Glutamatergic neuron (in vitro differentiated cells): ENCODE results near the gene SEMA4D. TPM values are rescaled to one million over a fixed set of nuclear protein-coding genes. Genes with fewer than 3 reads are reported as not detected.

Source experiments
- DNase-seq: peaks from one replicate; pipeline ENCODE4 v3.0.0; 2022
- H3K27ac Mint-ChIP-seq: one replicate; pipeline ENCODE4 v1.8.0; 2020; ENCODE audit warnings: mild to moderate bottlenecking, mixed read lengths, inconsistent platforms; ENCODE audit not compliant: unreplicated experiment
- H3K27me3 Mint-ChIP-seq: one replicate; pipeline ENCODE4 v1.8.0; 2020; ENCODE audit warnings: mild to moderate bottlenecking, moderate library complexity, mixed read lengths, inconsistent platforms; ENCODE audit not compliant: unreplicated experiment
- H3K36me3 Mint-ChIP-seq: one replicate; pipeline ENCODE4 v1.8.0; 2020; ENCODE audit warnings: mild to moderate bottlenecking, mixed read lengths, inconsistent platforms; ENCODE audit not compliant: unreplicated experiment
- H3K4me1 Mint-ChIP-seq: one replicate; pipeline ENCODE4 v1.8.0; 2020; ENCODE audit warnings: mild to moderate bottlenecking, low read depth, mixed read lengths, inconsistent platforms; ENCODE audit not compliant: unreplicated experiment
- H3K4me3 Mint-ChIP-seq: one replicate; pipeline ENCODE4 v1.8.0; 2020; ENCODE audit warnings: mild to moderate bottlenecking, mixed read lengths, inconsistent platforms; ENCODE audit not compliant: unreplicated experiment
- H3K9me3 Mint-ChIP-seq: one replicate; pipeline ENCODE4 v1.8.0; 2020; ENCODE audit warnings: mild to moderate bottlenecking, moderate library complexity, mixed read lengths, inconsistent platforms; ENCODE audit not compliant: unreplicated experiment
- CTCF ChIP-seq: fragments of 200-600 bp; sonication (generic); IDR thresholded peaks from one replicate; pipeline ENCODE4 v1.5.0; 2021; ENCODE audit not compliant: partially characterized antibody, unreplicated experiment
- total RNA-seq: library from RNA; stranded (reverse); fragmentation: NEBNext Ultra II Directional; extraction: Animal tissue kit (Norgen Biotek cat#: 25700); gene quantifications from one replicate; pipeline ENCODE4 v1.2.1, GENCODE V29; 2021; ENCODE audit not compliant: unreplicated experiment

Gene SEMA4D
- total RNA-seq, 1 donor from 2014 or later, result 192 TPM

GRCh38 chr9:89397471-89397870 is 100.4 kb downstream of the SEMA4D start:
- no peak for TF ChIP-seq CTCF
- Mint-ChIP-seq H3K27ac (no peak overlapping the region), H3K4me1 (peaks cover 22% of the 10 kb centered on the region), H3K4me3 (no peak overlapping the region), H3K9me3 (peaks cover 21% of the 10 kb centered on the region), H3K27me3 (peaks cover 8% of the 10 kb centered on the region), H3K36me3 (peaks cover 9% of the 10 kb centered on the region)
- DNase-seq, result no peak

- Mint-ChIP-seq H3K27ac (no peak overlapping the region), H3K9me3 (peaks cover 25% of the 10 kb centered on the region), H3K4me3 (peak overlapping the region; percentile 15), H3K36me3 (peaks cover 9% of the 10 kb centered on the region), H3K4me1 (peaks cover 20% of the 10 kb centered on the region), H3K27me3 (peaks cover 8% of the 10 kb centered on the region)
- no peak for TF ChIP-seq CTCF
- no peak for DNase-seq
Observed at GRCh38 chr9:89395931-89396710, 101.8 kb downstream of the SEMA4D start.

GRCh38 chr9:89394412-89394811 is 103.5 kb downstream of the SEMA4D start:
- Mint-ChIP-seq H3K36me3 (peaks cover 5% of the 10 kb centered on the region), H3K27me3 (peaks cover 9% of the 10 kb centered on the region), H3K4me1 (peaks cover 9% of the 10 kb centered on the region), H3K9me3 (peaks cover 29% of the 10 kb centered on the region), H3K27ac (peak overlapping the region; percentile 17), H3K4me3 (no peak overlapping the region)
- no peak for DNase-seq
- no peak for TF ChIP-seq CTCF

GRCh38 chr9:89391585-89391984 is 106.3 kb downstream of the SEMA4D start:
- DNase-seq, result no peak

More at GRCh38 chr9:89391585-89391984, 106.3 kb downstream of the SEMA4D start:
- TF ChIP-seq CTCF, result no peak
- H3K27me3 Mint-ChIP-seq, result peaks cover 9% of the 10 kb centered on the region
- H3K4me3 Mint-ChIP-seq, result no peak overlapping the region
- H3K36me3 Mint-ChIP-seq, result peaks cover 5% of the 10 kb centered on the region
- peaks cover 28% of the 10 kb centered on the region for H3K9me3 Mint-ChIP-seq
- H3K4me1 Mint-ChIP-seq, result peaks cover 9% of the 10 kb centered on the region
- no peak overlapping the region for H3K27ac Mint-ChIP-seq
